GM12801 (cell line): Measurements from ENCODE around the gene BICDL1.

Experiments
- TF ChIP-seq, protein P1 (sequence below): IDR thresholded peaks from one replicate; pipeline ENCODE4 v1.5.1; 2011; ENCODE audit warnings: control low read depth; ENCODE audit not compliant: insufficient read length; ENCODE audit errors: extremely low read depth

BICDL1 gene

DNA sequence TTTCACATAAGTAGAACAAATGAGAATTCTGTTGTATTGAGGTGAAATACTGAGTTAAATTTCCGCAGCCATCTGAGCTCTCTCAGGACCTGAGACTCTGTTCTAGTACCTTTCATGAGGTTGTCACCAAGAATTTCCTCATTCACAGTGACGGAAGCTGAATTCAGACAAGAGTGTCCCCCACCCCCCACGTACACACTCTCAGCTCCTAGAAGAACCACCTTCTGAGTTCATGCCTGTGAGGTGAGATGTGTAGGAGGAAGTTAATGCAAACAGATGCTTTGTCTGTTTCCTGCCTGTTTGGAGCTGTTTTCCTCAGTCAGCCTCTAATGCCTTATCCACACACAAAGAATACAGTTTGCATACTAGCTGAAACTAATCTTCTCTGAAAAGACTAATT, 18.2 kb downstream of the BICDL1 start:
- TF ChIP-seq, protein P1, sequence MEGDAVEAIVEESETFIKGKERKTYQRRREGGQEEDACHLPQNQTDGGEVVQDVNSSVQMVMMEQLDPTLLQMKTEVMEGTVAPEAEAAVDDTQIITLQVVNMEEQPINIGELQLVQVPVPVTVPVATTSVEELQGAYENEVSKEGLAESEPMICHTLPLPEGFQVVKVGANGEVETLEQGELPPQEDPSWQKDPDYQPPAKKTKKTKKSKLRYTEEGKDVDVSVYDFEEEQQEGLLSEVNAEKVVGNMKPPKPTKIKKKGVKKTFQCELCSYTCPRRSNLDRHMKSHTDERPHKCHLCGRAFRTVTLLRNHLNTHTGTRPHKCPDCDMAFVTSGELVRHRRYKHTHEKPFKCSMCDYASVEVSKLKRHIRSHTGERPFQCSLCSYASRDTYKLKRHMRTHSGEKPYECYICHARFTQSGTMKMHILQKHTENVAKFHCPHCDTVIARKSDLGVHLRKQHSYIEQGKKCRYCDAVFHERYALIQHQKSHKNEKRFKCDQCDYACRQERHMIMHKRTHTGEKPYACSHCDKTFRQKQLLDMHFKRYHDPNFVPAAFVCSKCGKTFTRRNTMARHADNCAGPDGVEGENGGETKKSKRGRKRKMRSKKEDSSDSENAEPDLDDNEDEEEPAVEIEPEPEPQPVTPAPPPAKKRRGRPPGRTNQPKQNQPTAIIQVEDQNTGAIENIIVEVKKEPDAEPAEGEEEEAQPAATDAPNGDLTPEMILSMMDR, result no peak

DNA sequence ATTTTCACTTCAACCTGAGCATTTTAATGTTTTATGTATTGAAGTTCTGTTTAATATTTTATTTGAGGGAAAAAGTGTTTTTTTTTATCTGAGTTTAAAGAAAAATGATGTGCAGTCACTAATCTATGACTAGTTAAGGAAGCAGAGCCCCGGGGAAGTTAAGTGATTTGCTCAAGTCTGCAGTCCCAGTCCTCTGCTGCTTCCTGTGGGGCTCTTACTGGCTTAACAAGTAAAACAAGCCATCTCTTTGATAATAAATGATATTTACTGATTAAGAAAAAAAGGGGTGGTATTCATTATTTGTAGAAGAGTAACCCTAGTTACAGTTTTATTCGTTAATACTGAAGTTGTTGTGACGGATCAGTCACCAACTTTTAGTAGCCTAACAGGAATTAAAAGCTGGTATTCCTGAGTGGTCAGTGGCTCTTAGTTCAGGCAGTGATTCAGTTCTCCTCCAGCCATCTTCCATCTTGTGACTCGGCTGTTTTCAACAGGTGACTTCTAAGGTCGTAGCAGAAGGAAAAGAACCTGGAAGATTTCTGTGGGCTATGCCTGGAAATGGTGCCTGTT, 21.7 kb downstream of the BICDL1 start:
- TF ChIP-seq, protein P1, result no peak

DNA sequence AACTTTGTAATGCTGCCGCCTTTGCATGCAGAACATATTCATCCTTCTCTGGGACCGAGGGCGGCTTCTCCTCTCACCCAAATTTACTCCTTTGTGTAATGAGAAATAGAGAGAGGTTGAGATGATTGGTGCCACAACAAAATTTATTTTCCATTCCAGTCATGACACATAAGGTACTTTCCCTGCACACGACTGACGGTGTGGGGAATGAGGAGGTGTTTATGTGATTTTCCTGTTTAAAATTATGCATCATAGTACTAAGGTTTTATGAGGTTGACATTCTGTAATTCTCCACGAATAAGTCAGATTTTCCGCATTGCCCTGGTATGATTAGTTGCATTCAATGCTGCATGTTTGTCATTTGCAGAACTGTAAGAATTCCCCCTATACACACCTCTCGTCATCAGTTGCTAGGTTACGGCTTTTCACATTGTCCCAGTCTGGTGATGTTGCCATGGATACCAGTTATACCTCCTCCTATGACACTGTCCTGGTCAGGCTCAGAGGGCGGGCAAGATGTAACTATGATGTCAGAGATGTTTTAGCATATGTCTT, 23.1 kb downstream of the BICDL1 start:
- TF ChIP-seq, protein P1, result no peak

DNA sequence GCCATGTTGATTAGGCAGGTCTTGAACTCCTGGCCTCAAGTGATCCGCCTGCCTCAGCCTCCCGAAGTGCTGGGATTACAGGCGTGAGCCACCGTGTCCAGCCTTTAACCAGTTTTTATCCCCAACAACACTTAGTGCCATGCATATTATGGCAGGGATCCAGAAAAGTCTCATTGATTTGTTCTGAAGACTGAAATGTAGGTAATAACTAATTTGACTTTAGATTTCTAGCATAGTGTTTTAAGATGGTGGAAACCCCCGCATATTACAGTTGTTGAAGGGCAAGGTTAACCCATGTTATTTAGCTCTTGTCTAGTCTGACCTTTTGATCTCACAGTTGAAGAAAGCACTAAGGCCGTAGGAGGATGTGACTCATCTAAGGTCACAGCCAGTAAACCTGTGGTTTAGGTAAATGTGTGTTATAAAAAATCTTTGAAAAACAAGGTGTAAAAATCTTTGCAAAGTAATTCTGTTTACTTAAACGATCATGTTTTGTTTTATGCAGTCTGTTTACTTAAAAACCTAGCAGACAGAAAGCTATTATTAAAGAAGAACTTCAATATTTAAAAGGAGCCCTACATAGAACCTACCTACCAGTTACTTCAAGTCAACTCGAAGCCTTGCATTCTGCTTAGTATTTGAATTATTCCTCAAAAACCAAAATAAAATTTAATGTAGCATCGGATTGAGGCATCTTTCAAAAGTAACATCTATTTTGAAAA, 24.8 kb downstream of the BICDL1 start:
- TF ChIP-seq, protein P1, result no peak

DNA sequence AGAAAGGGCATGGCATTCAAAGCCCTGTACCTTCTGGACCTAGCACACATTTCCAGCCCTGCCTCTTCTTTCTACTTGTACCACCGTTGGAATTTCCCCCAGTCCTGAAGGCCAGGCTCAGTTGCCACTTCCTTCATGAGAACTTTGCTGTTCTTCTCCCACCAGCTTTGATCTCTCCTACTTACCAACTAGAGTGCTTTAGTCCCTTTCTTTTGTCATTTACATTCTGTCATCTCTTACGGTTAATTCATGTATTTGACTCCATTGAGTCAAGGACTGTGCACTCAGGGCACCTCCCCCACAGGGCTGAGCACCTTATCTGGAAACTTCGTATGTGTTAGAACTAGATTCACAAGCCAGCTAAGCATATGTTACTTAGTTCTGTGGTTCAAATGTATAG, 26.3 kb downstream of the BICDL1 start:
- TF ChIP-seq, protein P1, result no peak

DNA sequence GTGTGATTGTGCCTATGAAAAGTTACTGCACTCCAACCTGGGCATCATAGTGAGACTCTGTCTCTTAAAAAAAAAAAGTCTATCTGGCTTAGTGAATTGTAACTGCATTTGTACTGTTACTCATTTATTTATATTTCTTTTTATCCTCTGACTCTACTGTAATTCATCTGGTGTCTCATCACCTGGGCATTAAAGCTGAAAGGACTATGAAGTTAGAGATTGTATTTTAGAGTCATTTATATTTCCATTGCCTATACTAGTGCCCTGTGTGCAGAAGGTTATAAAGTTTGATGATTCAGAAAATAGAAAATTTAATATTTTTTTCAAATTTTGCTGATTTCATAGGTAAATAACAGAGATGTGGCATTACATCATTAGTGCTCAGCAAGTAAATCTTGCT, 30.2 kb downstream of the BICDL1 start:
- TF ChIP-seq, protein P1, result no peak

DNA sequence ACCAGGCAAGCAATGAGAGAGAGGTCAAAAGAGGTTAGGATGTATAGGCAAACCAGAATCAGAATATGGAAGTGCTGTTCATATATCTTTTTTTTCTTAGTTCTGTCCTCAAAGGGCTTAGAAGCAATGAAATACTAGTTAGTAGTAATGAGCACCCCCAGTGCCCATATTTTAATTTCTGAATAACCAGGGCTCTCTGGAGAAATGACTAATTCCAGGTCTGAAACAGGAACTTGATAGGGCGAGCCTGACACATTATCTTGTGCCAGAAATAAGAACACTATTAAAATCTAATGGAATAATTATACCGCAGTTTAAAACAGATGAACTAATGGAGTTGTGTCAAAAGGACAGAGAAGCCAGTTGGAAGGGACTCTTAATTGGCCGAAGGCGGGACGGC, 30.9 kb downstream of the BICDL1 start:
- TF ChIP-seq, protein P1, result no peak
